ENCODE results near the gene RPH3AL.

RPH3AL gene

GRCh38 chr17:229709-230394 lies 122.8 kb downstream of the RPH3AL start (continued):
- no peak for TF ChIP-seq CSRNP3 (CRISPR knock-in tag; IDR thresholded peaks at IDR 0.05)
- no peak for TF ChIP-seq ARNTL (CRISPR knock-in tag; IDR thresholded peaks at IDR 0.05; ENCODE audit: borderline replicate concordance, low read depth)
- TF ChIP-seq ZNF8 (CRISPR knock-in tag; IDR thresholded peaks at IDR 0.05) = no peak
- no peak for TF ChIP-seq SNAI2 (CRISPR knock-in tag; IDR thresholded peaks at IDR 0.05)
- no peak for TF ChIP-seq POU6F1 (CRISPR knock-in tag; IDR thresholded peaks at IDR 0.05; ENCODE audit: borderline replicate concordance, low read depth)
- no peak for TF ChIP-seq TOX (CRISPR knock-in tag; IDR thresholded peaks at IDR 0.05; ENCODE audit: borderline replicate concordance)
- no peak for TF ChIP-seq TCF4 (CRISPR knock-in tag; IDR thresholded peaks at IDR 0.05; ENCODE audit: borderline replicate concordance)
- no peak for TF ChIP-seq PATZ1 (CRISPR knock-in tag; IDR thresholded peaks at IDR 0.05; ENCODE audit: borderline replicate concordance)

GRCh38 chr17:228951-229708 lies 123.5 kb downstream of the RPH3AL start:
- ATAC-seq = no peak
- TF ChIP-seq SNAI2 (CRISPR knock-in tag; IDR thresholded peaks at IDR 0.05) = no peak
- TF ChIP-seq GLIS3 (CRISPR knock-in tag; IDR thresholded peaks at IDR 0.05) = no peak
- no peak for TF ChIP-seq ZNF565 (CRISPR knock-in tag; conservative IDR thresholded peaks at IDR 0.05; ENCODE audit: low read depth)
- TF ChIP-seq ZNF8 (CRISPR knock-in tag; IDR thresholded peaks at IDR 0.05) = no peak
- no peak for TF ChIP-seq CSDC2 (CRISPR knock-in tag; IDR thresholded peaks at IDR 0.05)
- TF ChIP-seq ZNF70 (CRISPR knock-in tag; IDR thresholded peaks at IDR 0.05) = no peak
- TF ChIP-seq TCF4 (CRISPR knock-in tag; IDR thresholded peaks at IDR 0.05; ENCODE audit: borderline replicate concordance) = no peak
- TF ChIP-seq CSRNP3 (CRISPR knock-in tag; IDR thresholded peaks at IDR 0.05) = no peak

GRCh38 chr17:227946-228615 lies 124.5 kb downstream of the RPH3AL start:
- TF ChIP-seq CSDC2 (CRISPR knock-in tag; IDR thresholded peaks at IDR 0.05) (no peak), ZNF8 (CRISPR knock-in tag; IDR thresholded peaks at IDR 0.05) (no peak)
- no peak for ATAC-seq

- ATAC-seq = no peak
- TF ChIP-seq CSRNP3 (CRISPR knock-in tag; IDR thresholded peaks at IDR 0.05) (no peak), PPARA (CRISPR knock-in tag; IDR thresholded peaks at IDR 0.05; ENCODE audit: borderline replicate concordance) (no peak), ZNF70 (CRISPR knock-in tag; IDR thresholded peaks at IDR 0.05) (no peak), ISL1 (CRISPR knock-in tag; IDR thresholded peaks at IDR 0.05) (no peak), TOX (CRISPR knock-in tag; IDR thresholded peaks at IDR 0.05; ENCODE audit: borderline replicate concordance) (no peak), CREB5 (CRISPR knock-in tag; IDR thresholded peaks at IDR 0.05; ENCODE audit: low read depth) (no peak), ZFP30 (CRISPR knock-in tag; IDR thresholded peaks at IDR 0.05) (no peak), ZC3H10 (CRISPR knock-in tag; IDR thresholded peaks at IDR 0.05) (no peak), ZNF8 (CRISPR knock-in tag; IDR thresholded peaks at IDR 0.05) (no peak), ZFP3 (CRISPR knock-in tag; IDR thresholded peaks at IDR 0.05) (no peak), ARNTL (CRISPR knock-in tag; IDR thresholded peaks at IDR 0.05; ENCODE audit: borderline replicate concordance, low read depth) (no peak), PATZ1 (CRISPR knock-in tag; IDR thresholded peaks at IDR 0.05; ENCODE audit: borderline replicate concordance) (no peak), ESRRG (CRISPR knock-in tag; IDR thresholded peaks at IDR 0.05) (no peak), GLIS3 (CRISPR knock-in tag; IDR thresholded peaks at IDR 0.05) (no peak), CSDC2 (CRISPR knock-in tag; IDR thresholded peaks at IDR 0.05) (no peak)
Measured at GRCh38 chr17:227078-227945, 125.3 kb downstream of the RPH3AL start.
